ENCODE results near the gene ESRP2.

DNA sequence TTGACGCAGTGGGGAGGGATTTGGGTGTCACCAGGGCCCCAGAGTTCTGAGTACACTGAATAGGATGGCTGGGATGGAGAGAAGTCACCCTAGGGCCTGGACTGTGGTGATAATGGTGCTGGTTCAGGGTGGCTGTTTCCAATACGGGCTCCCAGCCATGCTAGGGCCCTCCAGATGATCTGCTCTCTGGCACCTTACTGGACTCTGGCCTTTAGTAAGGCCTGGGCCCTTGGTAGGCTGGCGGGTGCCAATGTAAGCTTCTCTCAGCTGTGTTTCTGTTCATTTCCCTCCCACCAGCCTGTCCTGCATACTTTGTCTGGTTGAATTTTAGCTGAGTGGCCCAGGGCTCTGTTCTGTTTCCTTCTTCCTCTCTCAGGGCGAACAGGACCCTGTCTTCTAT lies 12.0 kb upstream of the ESRP2 start:
- TF ChIP-seq, protein P1, sequence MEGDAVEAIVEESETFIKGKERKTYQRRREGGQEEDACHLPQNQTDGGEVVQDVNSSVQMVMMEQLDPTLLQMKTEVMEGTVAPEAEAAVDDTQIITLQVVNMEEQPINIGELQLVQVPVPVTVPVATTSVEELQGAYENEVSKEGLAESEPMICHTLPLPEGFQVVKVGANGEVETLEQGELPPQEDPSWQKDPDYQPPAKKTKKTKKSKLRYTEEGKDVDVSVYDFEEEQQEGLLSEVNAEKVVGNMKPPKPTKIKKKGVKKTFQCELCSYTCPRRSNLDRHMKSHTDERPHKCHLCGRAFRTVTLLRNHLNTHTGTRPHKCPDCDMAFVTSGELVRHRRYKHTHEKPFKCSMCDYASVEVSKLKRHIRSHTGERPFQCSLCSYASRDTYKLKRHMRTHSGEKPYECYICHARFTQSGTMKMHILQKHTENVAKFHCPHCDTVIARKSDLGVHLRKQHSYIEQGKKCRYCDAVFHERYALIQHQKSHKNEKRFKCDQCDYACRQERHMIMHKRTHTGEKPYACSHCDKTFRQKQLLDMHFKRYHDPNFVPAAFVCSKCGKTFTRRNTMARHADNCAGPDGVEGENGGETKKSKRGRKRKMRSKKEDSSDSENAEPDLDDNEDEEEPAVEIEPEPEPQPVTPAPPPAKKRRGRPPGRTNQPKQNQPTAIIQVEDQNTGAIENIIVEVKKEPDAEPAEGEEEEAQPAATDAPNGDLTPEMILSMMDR (IDR thresholded peaks at IDR 0.05; ENCODE audit: extremely low read depth in 1 of 2, insufficient read depth in 1 of 2, low read depth in 1 of 2, low read length in 2 of 2) = no peak
- TF ChIP-seq POLR2AphosphoS5 (IDR thresholded peaks at IDR 0.05; ENCODE audit: insufficient read depth, low read depth, low read length) (no peak), JUN (IDR thresholded peaks at IDR 0.05; ENCODE audit: borderline replicate concordance, insufficient read depth, insufficient read length, low read depth) (no peak)
